Suppressor macrophage (primary cell): ENCODE data around the gene CTNNA3.
"Not testable (repeated sequence)": the region's sequence is repeated elsewhere in the genome, so short reads cannot be mapped to it uniquely, and the experiment has no call there.

Experiments
- DNase-seq, 4 experiments: peaks; one replicate each; pipeline ENCODE4 v3.0.0-alpha.2; 2020 to 2022

The CTNNA3 gene

DNA sequence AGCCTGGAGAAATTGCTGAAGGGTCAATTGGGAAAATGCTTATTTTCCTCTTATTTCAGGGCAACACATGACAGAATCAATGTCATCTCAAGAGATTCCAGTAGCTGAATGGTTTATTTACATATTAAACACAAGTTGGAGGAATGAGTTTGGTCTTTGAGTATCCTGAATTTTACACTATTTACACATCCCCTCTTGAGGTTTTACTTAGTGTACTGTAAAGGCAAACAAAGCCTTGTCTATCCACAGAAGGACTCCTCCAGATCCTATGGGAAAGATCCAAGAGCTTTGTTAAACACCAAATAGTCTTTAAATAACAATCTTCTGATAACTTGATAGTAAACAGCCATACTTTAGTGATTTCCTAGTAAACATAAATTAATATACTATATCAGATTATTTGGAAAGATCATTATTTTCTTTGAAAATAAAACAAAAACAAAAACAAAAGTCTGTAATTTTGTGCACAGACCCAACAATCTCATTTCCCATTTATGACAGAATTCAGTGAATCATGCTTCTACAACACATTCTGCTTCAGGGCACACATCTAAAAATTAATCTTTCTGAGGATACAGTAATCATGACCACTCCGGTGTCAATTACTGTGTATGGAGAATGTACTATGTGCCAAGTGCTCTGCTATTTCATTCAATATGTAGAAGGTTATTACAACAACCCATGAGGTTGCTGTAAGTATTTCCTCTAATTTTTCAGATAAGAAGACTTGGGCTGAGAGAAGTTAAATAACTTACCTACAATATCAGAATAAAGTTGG, 1345.2 kb downstream of the CTNNA3 start:
- DNase-seq, result no peak

DNA sequence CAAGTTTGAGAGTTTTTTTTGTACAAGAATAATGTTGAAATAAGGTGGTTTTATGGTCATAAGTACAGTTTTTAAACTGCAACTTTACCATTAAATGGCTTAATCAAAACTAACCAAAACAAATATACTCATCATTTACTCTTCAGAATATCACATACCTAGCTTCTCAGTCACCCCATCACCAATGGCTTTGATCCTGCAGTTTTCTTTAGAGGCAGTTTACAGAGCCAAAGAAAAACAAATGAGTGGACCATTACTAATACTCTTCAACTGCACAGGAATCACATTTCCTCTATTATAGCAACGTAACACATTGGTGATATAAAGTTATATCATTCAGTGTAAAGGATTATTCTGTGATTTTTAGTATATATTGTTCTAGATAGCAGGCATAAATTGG, 1346.3 kb downstream of the CTNNA3 start:
- DNase-seq, result no peak

DNA sequence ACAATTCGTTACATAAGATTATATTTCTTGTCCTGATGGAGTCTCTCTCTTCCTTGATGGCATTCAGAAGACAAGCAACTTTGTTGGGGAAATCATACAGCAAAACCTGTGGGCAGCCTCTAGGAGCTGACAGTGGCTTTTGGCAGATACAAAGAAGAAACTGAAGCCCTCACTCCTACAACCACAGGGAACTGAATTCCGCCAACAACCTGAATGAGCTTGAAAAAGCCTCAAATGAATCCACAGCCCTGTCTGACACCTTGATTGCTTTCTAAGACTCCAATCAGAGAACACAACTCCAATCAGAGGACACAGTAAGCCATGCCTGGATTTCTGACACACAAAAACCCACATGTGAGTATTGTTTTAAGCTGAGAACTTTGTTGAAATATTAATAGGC, 1346.9 kb downstream of the CTNNA3 start:
- DNase-seq, result no peak

DNA sequence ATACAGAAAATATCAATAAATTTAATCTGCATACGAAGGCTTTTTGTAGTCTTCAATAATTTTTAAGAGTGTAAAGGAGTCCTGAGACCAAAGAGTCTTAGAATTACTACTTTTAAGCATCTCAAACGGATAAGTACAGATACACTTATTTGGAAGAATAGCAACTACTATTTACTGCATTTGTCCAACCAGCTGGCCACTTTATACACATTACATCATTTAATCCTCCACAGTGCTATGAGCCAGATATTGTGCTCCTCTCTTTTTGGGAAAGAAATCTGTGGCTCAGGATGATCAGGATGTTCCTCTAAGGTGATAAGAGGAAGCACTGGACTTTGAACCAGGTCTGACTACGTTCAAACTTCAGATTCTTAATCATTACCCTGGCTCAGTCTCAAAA, 1358.8 kb downstream of the CTNNA3 start:
- DNase-seq, result no peak

DNA sequence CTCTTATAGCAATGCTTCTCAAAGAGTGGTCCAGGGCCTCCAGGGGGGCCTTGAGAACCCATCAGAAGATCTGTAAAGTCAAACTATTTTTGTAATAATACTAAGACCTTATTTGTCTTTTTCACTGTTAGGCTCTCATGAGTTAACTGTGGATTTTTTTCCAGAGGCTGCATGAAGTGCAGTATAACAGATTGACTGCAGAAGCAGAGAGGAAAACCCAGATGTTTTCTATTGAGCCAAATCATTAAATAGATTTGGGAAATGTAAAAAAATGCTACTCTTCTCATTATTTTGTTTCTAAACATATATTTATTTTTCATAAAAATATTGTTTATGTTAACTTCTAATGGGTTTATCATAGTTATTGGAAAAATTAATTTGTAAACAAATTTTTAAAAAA, 1359.2 kb downstream of the CTNNA3 start:
- no peak for DNase-seq

DNA sequence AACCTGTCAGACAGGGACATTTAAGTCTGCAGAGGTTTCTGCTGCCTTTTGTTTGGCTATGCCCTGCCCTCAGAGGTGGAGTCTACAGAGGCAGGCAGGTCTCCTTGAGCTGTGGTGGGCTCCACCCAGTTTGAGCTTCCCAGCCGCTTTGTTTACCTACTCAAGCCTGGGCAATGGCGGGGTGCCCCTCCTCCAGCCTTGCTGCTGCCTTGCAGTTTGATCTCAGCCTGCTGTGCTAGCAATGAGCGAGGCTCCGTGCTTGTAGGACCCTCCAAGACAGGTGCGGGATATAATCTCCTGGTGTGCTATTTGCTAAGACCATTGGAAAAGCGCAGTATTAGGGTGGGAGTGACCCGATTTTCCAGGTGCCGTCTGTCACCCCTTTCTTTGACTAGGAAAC, 1360.2 kb downstream of the CTNNA3 start:
- not testable (repeated sequence) for DNase-seq

DNA sequence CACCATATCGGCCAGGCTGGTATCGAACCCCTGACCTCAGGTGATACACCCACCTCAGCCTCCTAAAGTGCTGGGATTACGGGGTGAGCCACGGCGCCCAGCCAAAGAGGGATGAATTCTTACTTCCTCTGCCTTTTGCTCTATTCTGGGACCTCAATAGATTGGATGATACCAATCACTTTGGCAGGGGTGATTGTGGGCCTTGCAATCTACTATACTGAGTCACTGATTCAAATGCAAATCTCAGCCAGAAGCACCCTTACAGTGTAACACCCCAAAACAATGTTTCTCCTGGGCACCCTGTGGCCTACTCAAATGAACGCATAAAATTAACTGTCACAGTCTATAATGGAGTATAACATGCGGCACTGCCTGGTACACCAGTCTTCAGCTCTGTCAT, 1366.8 kb downstream of the CTNNA3 start:
- DNase-seq, result no peak

DNA sequence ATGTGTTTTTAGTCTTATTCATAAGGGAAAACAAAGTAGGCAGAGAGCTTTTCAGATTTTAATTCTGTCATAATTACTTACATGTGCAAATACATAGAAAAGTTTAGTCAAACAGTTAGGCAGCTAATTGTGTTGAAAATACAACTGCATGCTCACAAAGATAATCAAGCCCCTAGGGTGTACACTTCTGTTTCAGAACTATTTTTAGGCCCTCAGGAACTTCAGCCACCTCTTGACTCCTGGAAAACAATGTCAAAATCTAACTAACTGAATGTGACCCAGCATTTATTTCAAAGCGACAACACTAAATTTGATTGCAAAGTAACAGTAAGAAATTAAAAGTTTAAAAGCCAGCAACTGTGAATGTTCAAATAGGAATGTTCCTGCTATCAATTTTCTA, 1369.1 kb downstream of the CTNNA3 start:
- no peak for DNase-seq

DNA sequence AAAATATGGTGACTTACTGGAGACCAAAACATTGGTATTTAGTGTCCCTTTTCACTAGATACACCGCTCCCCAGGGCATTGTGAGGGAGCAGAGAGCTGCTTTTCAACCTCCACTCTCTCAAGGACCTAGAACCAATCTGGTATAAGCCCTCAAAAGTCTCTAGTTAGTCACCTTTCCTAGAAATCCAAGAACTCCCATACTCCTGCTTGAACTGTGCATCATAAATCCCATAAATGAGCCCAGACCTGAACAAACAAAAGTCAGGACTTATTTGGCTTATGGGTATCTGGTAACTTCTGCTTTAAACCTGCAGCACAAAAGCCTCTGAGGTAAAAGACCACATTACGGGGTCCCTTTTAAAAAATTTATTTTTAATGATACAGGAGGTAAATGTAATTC, 1373.2 kb downstream of the CTNNA3 start:
- DNase-seq, result no peak

DNA sequence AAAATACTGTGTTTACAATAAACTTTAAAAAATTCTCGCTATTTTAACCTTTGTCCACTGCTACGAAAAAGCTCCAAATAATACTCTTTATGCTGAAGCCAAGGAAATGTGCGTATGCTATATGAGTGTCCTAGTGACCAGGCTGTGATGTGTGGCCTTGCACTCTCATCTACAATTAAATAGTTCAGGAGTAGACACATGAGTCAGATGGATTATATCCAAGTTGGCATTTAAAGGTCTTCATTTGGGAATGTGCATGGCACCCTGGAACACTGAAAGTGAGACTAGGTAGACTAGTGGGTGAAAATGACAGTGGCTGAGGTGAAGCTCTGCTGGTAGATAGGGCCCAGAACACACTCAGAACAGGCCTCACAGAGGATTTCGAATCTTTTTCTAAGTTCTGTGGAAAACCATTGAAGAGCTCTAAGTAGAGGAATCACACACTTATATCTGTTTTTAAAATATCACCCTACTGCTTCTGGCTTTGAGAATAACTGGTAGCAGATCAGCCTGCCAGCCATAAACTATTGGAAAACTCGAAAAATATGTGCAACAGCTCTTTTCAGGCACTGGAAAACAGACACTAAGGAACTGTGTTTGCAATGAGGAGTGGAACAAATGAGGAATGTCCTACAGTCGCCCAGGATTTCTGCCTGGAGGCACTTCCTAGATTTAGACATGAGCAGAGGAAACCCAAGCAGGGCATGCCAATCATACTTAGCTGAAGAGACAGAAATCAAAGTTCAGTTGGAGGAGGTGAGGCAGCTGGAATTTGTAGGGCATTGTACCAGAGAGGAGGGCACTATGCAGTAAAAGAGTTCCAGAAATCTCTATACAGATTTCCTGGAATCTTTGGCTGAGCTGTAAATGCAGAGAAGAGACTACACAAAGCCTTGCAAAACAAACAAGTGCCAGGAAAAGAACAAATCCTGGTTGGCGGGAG, 1374.0 kb downstream of the CTNNA3 start:
- DNase-seq, result no peak

DNA sequence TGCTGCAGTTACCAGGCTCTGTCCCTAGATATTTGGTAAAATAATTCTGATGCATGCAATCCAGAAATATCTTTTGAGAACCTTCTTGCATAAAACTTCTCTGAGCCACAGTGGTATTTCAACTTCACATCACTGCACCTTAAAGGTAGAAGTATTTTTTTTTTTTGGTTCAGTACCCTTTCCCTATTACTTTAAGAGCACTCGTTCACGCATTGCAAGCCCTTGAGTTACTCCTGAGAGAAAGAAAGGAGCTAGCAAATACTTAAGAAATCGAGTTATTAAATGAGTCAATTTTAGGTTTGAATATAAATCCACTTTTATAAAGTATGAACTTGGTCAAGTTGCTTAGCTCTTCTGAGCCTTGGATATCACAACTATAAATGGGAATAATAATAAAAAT, 1377.2 kb downstream of the CTNNA3 start:
- DNase-seq, result no peak

DNA sequence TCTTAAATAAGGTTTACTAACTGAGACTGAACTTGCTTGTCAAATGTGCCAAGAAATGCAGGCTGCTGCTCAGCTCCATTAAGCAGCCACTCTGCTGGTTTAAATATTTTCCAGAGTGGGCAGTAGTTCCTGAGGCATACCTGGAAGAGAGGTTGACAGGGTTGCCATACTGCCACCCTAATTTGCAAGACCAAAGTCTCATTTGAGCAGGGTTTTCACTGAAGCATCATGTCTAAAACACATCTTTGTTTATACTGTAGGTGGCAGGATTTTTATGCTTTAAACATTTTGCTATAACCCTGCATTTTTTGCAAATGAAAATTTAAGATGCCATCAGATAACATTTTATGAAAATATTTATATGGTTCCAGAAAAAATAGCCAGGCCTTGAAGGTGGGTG, 1388.2 kb downstream of the CTNNA3 start:
- no peak for DNase-seq

DNA sequence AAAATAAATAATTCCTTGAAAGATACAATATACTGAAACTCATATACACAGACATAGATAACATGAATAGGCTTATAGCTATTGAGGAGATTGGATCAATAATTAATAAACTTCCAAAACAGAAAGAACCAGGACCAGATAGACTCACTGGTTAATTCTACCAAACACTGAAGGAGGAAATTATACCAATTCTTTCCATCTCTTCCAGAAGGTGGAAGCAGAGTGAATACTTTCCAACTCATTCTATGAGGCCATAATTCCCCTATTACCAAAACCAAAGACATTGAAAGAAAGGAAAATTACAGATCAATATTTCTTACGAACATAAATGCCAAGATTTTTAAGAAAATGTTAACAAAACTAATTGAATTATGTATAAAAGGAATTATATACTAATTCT, 1394.9 kb downstream of the CTNNA3 start:
- no peak for DNase-seq

DNA sequence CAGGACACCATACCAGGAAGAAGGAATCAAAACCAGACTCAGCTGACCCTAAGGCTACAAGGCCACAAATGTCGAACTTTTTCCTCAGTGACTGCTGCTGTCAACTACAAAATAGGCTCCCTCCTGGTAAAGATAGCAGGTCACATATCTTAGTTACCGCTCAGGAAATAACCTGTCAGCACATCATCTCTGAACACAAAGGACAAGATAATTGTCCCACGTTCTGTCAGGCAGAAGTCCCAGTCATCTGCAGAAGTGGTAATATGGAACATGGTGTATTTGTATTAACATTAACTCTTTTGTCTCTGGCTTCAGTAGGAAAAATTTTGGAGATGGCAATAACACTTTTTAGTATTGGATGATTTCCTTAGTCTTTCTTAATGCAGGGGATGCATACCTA, 1400.4 kb downstream of the CTNNA3 start:
- no peak for DNase-seq

DNA sequence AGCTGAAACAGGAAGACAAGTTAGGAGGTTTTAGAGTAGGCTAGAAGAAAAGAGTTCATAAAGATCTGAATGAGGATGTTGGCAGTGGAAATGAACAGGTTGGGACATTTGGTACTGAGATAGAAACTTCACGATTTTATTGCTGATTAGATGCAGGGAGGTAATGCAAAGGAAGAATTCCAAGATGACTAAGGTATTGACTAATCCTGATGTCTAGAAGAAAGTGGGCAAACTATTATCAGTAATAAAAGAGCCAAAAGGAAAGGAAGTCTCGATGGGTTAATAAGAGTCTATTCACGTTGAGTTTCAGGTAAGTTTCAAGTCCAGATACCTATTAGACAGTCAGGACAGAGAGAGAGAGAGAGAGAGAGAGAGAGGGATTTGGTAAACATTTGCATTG, 1401.5 kb downstream of the CTNNA3 start:
- DNase-seq, result no peak

DNA sequence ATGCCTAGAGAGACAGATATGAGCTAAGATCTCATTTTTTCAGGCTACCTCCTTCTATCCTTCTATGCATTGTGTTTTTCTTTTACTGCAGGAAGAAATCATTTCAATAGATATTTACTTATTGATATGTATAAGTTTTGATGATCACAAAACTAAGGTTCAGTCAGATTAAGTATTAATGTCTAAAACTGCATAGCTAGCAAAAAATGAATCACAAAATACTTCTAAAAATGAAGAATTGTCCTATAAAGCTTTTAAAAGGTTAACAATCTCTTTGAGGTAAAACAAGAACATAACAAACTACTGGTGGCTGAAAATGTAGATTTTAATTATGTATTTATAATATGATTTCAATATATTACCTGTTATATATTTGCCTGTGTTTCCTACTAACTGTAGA, 1403.1 kb downstream of the CTNNA3 start:
- no peak for DNase-seq

DNA sequence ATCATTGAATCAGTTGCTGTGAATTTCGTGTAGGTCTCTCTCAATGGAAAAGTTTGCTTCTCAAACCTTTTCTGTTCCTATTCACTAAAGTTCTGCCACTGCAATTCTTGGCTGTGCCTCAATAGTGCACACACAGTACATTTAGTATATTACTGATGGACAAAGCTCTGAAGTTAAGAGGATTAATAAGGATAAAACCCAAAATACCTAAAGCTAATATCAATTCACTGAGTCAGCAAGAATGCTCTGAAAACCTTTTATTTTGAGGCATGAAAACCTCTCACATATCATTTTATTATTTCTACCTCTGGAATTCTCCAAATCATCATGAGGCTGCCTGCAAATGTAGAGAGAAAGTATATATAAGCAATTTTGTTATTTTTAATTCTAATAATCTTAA, 1403.5 kb downstream of the CTNNA3 start:
- DNase-seq, result no peak

DNA sequence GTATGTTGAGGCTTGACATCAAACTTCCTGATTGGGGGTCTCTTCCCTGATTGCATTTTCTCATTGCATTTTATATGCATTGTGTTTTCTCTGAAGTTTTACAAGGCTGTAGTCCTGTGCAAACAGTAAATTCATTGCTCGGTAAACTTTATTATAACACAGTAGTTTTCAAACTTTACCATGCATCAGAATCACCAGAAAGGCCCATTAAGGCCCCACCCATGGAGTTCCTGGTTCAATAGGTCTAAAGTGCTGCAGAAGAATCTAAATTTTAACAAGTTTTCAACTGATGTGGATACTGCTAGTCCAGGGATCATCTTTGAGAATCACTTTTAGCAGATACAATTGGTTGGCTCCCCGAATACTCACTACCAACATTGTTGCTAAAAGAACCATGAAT, 1404.9 kb downstream of the CTNNA3 start:
- no peak for DNase-seq

DNA sequence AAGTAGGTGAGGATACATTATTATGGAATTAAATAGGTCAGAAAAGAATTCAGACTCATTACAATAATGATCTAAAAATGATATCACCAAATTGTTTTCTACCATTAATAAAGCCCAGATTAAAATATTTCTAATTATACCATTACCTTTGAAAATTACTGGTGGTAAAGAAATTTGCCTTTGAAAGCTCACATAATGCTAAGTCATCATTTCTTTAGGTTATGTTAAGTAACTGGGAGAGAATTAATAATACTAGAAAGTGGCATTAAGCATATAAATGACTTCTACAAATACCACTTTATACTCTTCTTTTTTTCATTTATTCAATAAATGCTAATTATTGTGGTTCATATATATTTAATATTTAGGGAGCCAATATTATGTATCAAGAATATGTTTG, 1411.4 kb downstream of the CTNNA3 start:
- no peak for DNase-seq

DNA sequence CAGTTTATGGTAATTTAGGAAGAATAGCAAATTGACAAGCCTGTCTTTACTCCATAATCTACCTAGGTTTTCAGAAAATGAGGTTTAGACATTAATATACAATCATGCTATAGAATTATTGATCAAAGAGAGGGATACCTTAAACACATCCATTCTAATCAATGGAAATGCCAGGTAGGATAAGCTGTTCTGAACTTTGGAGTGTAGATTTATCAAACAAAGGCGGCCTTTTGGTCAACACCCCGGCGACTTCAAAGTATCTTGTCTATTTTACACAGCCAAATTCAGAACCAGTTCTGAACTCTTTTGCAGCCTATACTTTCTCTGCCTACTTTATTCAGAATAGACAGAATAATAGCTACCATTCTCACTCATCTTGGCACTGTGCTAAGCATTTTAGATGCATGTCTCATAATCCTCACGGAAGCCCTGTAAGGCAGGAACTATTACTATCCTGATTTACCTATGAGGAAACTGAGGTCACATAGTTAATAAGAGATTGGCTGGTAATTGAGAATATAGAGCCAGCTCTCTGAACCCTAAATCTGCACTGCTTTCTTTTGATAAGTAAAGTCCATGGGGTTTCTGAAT, 1412.0 kb downstream of the CTNNA3 start:
- DNase-seq, result no peak

DNA sequence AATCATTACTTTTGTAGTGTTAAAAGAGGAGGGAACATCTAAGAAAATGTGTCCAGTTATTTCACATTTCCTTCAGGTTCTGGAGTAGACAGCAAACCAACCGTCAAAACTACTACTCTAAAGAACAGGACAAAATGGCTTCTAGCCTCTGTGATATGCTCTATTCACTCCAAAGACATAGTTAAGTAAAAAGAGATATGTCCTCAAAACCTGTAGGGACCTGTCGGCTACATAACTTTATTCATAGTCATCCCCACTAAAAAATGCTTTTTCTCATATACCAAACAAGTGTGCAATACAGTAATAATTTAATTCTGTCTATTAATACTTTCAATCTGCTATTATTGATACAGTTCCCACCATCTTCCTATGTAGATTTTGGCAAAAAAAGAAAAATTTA, 1412.9 kb downstream of the CTNNA3 start:
- no peak for DNase-seq

DNA sequence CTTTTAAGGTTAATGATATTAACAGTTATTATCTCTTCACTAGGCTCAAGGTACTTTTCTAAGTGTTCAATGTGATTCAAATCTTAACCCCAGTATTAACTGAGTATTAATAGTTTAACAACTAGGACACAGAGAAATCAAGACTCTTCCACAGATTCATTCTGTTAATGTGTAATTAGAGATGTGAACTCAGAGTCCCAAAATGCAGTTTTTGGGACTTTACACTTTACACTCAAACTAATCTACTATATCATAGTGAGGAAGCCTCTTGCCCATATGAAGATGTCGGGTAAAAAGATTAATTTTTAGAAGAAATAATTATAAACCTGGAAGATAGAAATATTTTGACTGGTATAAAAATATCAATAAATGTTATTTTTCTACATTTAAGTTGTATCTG, 1414.7 kb downstream of the CTNNA3 start:
- no peak for DNase-seq

DNA sequence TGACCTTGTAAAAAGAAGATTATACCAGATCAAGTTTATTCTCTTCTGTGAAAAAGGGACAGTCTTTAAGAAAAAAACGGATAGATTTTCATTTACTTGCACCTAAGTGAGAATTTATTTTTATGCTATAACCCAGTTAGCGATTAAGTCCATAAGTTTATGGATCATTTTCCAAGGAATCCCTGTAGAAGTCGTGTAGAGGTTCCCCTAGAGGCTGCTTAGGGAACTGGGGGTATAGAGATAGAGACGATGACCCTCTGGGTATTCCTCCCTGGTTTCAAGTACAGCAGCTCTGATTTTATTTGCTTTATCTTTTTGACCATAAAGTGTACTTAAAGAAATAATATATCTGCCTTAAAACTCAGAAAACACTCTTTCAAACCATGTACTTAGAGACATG, 1418.5 kb downstream of the CTNNA3 start:
- no peak for DNase-seq
